Measurements from ENCODE around the gene HAPLN2.
"Not testable (repeated sequence)": the region's sequence is repeated elsewhere in the genome, so short reads cannot be mapped to it uniquely, and the experiment has no call there.

Gene HAPLN2

DNA sequence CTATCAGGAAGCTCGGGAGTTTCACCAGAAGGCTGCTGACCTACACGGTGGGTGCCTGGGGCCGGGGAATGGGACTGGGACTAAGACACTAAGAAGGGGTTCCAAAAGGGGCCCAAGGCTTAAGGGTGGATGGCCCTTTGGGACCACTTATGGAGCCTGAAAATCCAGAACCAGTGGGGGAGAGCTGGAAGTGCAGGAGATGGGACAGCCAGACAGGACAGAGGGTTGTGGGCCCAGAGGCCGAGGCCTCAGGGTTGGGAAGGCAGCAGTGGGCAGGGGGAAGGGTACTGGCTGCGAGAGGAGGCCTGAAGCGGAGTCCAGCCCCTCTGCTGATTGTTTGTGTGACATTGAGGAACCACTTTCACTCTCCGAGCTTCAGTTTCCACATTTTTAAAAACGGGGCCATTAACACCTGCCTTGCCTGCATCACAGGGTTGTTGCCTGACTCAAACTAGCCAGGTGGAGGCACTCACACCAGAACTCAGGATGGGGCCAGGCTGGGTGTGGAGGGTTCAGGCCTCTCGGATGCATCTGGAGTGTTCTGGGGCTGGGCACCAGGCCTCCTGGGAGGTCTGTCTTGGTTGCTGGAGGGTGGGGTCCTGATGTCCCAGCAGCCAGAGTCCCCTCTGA lies 36.7 kb upstream of the HAPLN2 start:
- no peak overlapping the region for H3K4me3 ChIP-seq (ENCODE audit: insufficient read depth, low read depth, low read length, poor library complexity, severe bottlenecking)
- no peaks in the 10 kb centered on the region for H3K27me3 ChIP-seq (replicated peaks; ENCODE audit: control insufficient read depth, insufficient read depth, low read length, poor library complexity, severe bottlenecking)
- no peak overlapping the region for H3K27ac ChIP-seq (ENCODE audit: insufficient read depth, low read length, poor library complexity, severe bottlenecking)
- DNase-seq: no peak
- H3K4me1 ChIP-seq (ENCODE audit: control insufficient read depth, insufficient read depth, low read length, poor library complexity, severe bottlenecking): no peaks in the 10 kb centered on the region
- H3K9me3 ChIP-seq (ENCODE audit: control insufficient read depth, low read length): no peaks in the 10 kb centered on the region
- no peaks in the 10 kb centered on the region for H3K36me3 ChIP-seq (ENCODE audit: control insufficient read depth, insufficient read depth, low read length)

- Histone ChIP-seq H3K9me3 (ENCODE audit: control insufficient read depth, low read length) (no peaks in the 10 kb centered on the region), H3K4me1 (ENCODE audit: control insufficient read depth, insufficient read depth, low read length, poor library complexity, severe bottlenecking) (no peaks in the 10 kb centered on the region), H3K4me3 (ENCODE audit: insufficient read depth, low read depth, low read length, poor library complexity, severe bottlenecking) (no peak overlapping the region), H3K36me3 (ENCODE audit: control insufficient read depth, insufficient read depth, low read length) (no peaks in the 10 kb centered on the region), H3K27me3 (replicated peaks; ENCODE audit: control insufficient read depth, insufficient read depth, low read length, poor library complexity, severe bottlenecking) (no peaks in the 10 kb centered on the region), H3K27ac (ENCODE audit: insufficient read depth, low read length, poor library complexity, severe bottlenecking) (no peak overlapping the region)
- DNase-seq: peak; percentile 31 to 59 (median 35)
Observed at GRCh38 chr1:156583821-156584622, 35.2 kb upstream of the HAPLN2 start.

DNA sequence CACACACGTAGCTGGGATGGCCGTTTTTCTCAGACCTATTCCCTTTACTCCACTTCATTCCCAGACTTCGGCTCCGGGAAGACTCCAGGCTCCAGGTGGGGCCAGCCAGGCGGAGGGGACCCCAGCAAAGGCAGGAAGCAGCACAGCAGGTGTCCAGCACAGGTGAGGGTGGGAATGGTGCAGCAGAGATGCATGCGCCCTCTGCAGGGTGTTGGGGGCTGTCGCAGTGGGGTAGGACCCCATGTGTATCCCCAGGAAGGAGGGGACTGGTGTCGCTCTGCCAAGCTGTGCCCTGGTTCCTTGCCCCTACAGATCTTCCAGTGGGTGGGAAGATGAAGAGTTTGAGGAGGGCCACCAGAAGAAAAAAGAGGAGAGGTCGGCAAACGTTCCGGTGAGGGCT lies 34.4 kb upstream of the HAPLN2 start:
- DNase-seq: no peak
- H3K4me3 ChIP-seq (ENCODE audit: insufficient read depth, low read depth, low read length, poor library complexity, severe bottlenecking): no peak overlapping the region
- H3K27ac ChIP-seq (ENCODE audit: insufficient read depth, low read length, poor library complexity, severe bottlenecking): no peak overlapping the region
- H3K27me3 ChIP-seq (replicated peaks; ENCODE audit: control insufficient read depth, insufficient read depth, low read length, poor library complexity, severe bottlenecking): no peaks in the 10 kb centered on the region
- H3K4me1 ChIP-seq (ENCODE audit: control insufficient read depth, insufficient read depth, low read length, poor library complexity, severe bottlenecking): no peaks in the 10 kb centered on the region
- H3K9me3 ChIP-seq (ENCODE audit: control insufficient read depth, low read length): no peaks in the 10 kb centered on the region
- no peaks in the 10 kb centered on the region for H3K36me3 ChIP-seq (ENCODE audit: control insufficient read depth, insufficient read depth, low read length)

DNA sequence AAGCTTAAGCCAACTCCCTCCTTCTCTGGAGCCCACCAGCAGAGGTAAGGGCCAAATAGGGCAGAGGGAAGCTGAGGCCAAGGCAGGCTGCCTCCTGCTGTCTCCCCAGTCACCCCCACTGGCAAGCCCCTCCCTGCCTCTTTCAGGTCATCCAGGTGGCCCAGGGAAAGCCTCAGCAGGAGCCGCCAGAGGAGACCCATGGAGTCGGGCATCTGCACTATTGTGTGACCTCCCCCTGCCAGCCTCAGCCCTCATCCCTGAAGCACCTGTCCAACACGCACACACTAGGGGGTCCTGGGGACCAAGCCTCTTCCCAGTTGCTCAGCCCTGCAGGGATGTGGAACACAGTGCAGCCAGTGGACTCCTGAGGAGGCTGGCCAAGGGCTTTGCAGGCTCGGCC lies 32.9 kb upstream of the HAPLN2 start:
- H3K4me1 ChIP-seq (ENCODE audit: control insufficient read depth, insufficient read depth, low read length, poor library complexity, severe bottlenecking): no peaks in the 10 kb centered on the region
- no peaks in the 10 kb centered on the region for H3K27me3 ChIP-seq (replicated peaks; ENCODE audit: control insufficient read depth, insufficient read depth, low read length, poor library complexity, severe bottlenecking)
- H3K36me3 ChIP-seq (ENCODE audit: control insufficient read depth, insufficient read depth, low read length): no peaks in the 10 kb centered on the region
- H3K9me3 ChIP-seq (ENCODE audit: control insufficient read depth, low read length): no peaks in the 10 kb centered on the region
- no peak for DNase-seq
- no peak overlapping the region for H3K4me3 ChIP-seq (ENCODE audit: insufficient read depth, low read depth, low read length, poor library complexity, severe bottlenecking)
- H3K27ac ChIP-seq (ENCODE audit: insufficient read depth, low read length, poor library complexity, severe bottlenecking): no peak overlapping the region

- DNase-seq: no peak
- no peaks in the 10 kb centered on the region for H3K36me3 ChIP-seq (ENCODE audit: control insufficient read depth, insufficient read depth, low read length)
- no peaks in the 10 kb centered on the region for H3K9me3 ChIP-seq (ENCODE audit: control insufficient read depth, low read length)
- no peak overlapping the region for H3K4me3 ChIP-seq (ENCODE audit: insufficient read depth, low read depth, low read length, poor library complexity, severe bottlenecking)
- H3K27me3 ChIP-seq (replicated peaks; ENCODE audit: control insufficient read depth, insufficient read depth, low read length, poor library complexity, severe bottlenecking): no peaks in the 10 kb centered on the region
- no peak overlapping the region for H3K27ac ChIP-seq (ENCODE audit: insufficient read depth, low read length, poor library complexity, severe bottlenecking)
- H3K4me1 ChIP-seq (ENCODE audit: control insufficient read depth, insufficient read depth, low read length, poor library complexity, severe bottlenecking): peaks cover under 1% of the 10 kb centered on the region
Observed at GRCh38 chr1:156586892-156587477, 32.2 kb upstream of the HAPLN2 start.

- H3K27me3 ChIP-seq (replicated peaks; ENCODE audit: control insufficient read depth, insufficient read depth, low read length, poor library complexity, severe bottlenecking); H3K4me1 ChIP-seq (ENCODE audit: control insufficient read depth, insufficient read depth, low read length, poor library complexity, severe bottlenecking); H3K36me3 ChIP-seq (ENCODE audit: control insufficient read depth, insufficient read depth, low read length); H3K27ac ChIP-seq (ENCODE audit: insufficient read depth, low read length, poor library complexity, severe bottlenecking); H3K4me3 ChIP-seq (ENCODE audit: insufficient read depth, low read depth, low read length, poor library complexity, severe bottlenecking); H3K9me3 ChIP-seq (ENCODE audit: control insufficient read depth, low read length); DNase-seq: not testable (repeated sequence)
Observed at GRCh38 chr1:156587927-156588326, 31.3 kb upstream of the HAPLN2 start.

- H3K4me1 ChIP-seq (ENCODE audit: control insufficient read depth, insufficient read depth, low read length, poor library complexity, severe bottlenecking): peaks cover 6% of the 10 kb centered on the region
- H3K4me3 ChIP-seq (ENCODE audit: insufficient read depth, low read depth, low read length, poor library complexity, severe bottlenecking): no peak overlapping the region
- H3K9me3 ChIP-seq (ENCODE audit: control insufficient read depth, low read length): no peaks in the 10 kb centered on the region
- H3K27me3 ChIP-seq (replicated peaks; ENCODE audit: control insufficient read depth, insufficient read depth, low read length, poor library complexity, severe bottlenecking): no peaks in the 10 kb centered on the region
- DNase-seq: no peak
- no peak overlapping the region for H3K27ac ChIP-seq (ENCODE audit: insufficient read depth, low read length, poor library complexity, severe bottlenecking)
- H3K36me3 ChIP-seq (ENCODE audit: control insufficient read depth, insufficient read depth, low read length): peaks cover 5% of the 10 kb centered on the region
Observed at GRCh38 chr1:156589546-156589945, 29.7 kb upstream of the HAPLN2 start.

DNA sequence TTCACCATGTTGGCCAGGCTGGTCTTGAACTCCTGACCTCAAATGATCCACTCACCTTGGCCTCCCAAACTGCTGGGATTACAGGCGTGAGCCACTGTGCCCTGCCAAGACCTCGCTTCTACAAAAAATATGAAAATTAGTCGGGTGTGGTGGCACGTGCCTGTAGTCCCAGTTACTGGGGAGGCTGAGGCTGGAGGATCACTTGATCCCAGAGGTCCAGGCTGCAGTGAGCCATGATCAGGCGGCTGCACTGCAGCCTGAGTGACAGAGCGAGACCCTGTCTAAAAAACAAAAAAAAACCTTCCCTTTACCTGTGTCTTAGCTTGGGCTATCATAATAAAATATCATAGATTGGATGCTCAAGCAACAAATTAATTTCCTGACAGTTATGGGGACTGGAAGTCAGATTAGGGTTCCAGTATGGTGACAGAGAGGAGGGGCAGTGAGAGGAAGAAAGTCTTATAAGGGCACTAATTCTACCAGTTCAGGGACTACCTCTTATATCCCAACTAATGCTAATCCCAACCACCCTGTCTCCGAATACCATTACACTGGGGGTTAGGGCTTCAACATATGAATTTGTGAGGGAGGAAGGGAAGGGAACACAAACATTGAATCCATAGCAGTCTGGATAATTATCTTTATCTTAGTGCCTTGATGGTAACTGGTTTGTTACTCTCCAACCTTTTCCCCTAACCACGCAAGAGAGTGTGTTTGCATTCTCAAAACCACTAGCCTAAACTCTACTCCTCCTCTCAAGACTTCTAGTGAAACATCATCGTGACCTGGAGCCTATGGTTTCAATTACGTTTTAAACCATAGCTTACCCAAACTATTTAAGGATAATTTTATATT lies 28.7 kb upstream of the HAPLN2 start:
- Histone ChIP-seq H3K9me3 (ENCODE audit: control insufficient read depth, low read length) (no peaks in the 10 kb centered on the region), H3K27me3 (replicated peaks; ENCODE audit: control insufficient read depth, insufficient read depth, low read length, poor library complexity, severe bottlenecking) (no peaks in the 10 kb centered on the region), H3K4me1 (ENCODE audit: control insufficient read depth, insufficient read depth, low read length, poor library complexity, severe bottlenecking) (peaks cover 6% of the 10 kb centered on the region), H3K27ac (ENCODE audit: insufficient read depth, low read length, poor library complexity, severe bottlenecking) (peak overlapping the region; percentile 64), H3K36me3 (ENCODE audit: control insufficient read depth, insufficient read depth, low read length) (peaks cover 13% of the 10 kb centered on the region), H3K4me3 (ENCODE audit: insufficient read depth, low read depth, low read length, poor library complexity, severe bottlenecking) (no peak overlapping the region)
- no peak for DNase-seq

DNA sequence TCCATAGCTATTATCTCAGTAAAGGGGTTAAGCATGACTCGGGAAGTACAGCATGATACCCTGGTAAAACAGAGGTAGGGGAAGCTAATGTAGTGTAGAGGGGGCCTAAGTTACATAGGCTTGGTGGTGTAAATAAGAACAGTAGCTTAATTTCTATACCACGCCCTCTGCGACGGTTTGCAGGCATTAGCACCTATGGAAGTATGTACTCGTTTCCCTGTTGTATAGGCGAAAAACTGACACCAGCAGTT lies 28.1 kb upstream of the HAPLN2 start:
- Histone ChIP-seq H3K9me3 (ENCODE audit: control insufficient read depth, low read length) (no peaks in the 10 kb centered on the region), H3K27ac (ENCODE audit: insufficient read depth, low read length, poor library complexity, severe bottlenecking) (peak overlapping the region; percentile 64), H3K36me3 (ENCODE audit: control insufficient read depth, insufficient read depth, low read length) (peaks cover 19% of the 10 kb centered on the region), H3K27me3 (replicated peaks; ENCODE audit: control insufficient read depth, insufficient read depth, low read length, poor library complexity, severe bottlenecking) (no peaks in the 10 kb centered on the region), H3K4me1 (ENCODE audit: control insufficient read depth, insufficient read depth, low read length, poor library complexity, severe bottlenecking) (peaks cover 6% of the 10 kb centered on the region), H3K4me3 (ENCODE audit: insufficient read depth, low read depth, low read length, poor library complexity, severe bottlenecking) (peak overlapping the region; percentile 57)
- no peak for DNase-seq
